Dendritic cell treated with granulocyte-macrophage colony-stimulating factor and Interleukin-4, amounts not matched to agents 40 ng/mL and 50 ng/mL, for 4 days (primary cell): ENCODE measurements around the gene PDZD2.
"Not testable (repeated sequence)": the region's sequence is repeated elsewhere in the genome, so short reads cannot be mapped to it uniquely, and the experiment has no call there.

Experiments used
- H3K27ac Mint-ChIP-seq: one replicate; pipeline ENCODE4 v1.8.0; 2022; ENCODE audit warnings: mild to moderate bottlenecking, mixed read lengths
- H3K27me3 Mint-ChIP-seq: one replicate; pipeline ENCODE4 v1.8.0; 2022; ENCODE audit warnings: mild to moderate bottlenecking, mixed read lengths
- H3K36me3 Mint-ChIP-seq: one replicate; pipeline ENCODE4 v1.8.0; 2022; ENCODE audit warnings: low read depth, mixed read lengths
- H3K4me1 Mint-ChIP-seq: one replicate; pipeline ENCODE4 v1.8.0; 2022; ENCODE audit warnings: low read depth, mixed read lengths
- H3K4me3 Mint-ChIP-seq: one replicate; pipeline ENCODE4 v1.8.0; 2022; ENCODE audit warnings: mild to moderate bottlenecking, moderate library complexity, mixed read lengths
- H3K9me3 Mint-ChIP-seq: one replicate; pipeline ENCODE4 v1.8.0; 2022; ENCODE audit warnings: mixed read lengths
- intact Hi-C: fragments of 100-400 bp; cut with micrococcal nuclease; formaldehyde crosslinking; loops from one replicate; pipeline ENCODE4 v1.15.0; 2022

PDZD2 gene

DNA sequence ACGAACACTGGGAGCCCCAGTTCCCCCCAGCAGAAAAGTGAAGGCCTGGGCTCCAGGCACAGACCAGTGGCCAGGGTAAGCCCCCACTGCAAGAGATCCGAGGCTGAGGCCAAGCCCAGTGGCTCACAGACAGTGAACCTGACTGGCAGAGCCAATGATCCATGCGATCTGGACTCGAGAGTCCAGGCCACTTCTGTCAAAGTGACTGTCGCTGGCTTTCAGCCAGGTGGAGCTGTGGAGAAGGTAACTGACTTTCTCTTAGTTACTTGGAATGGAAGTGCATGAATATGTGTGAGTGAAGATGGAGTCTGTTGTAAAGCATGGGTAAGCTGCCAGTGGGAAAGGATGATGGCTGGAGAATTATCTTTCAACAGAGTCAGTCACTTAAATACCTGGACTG, 435.5 kb downstream of the PDZD2 start:
- Mint-ChIP-seq H3K27ac (no peak overlapping the region), H3K9me3 (no peaks in the 10 kb centered on the region), H3K27me3 (no peaks in the 10 kb centered on the region), H3K4me1 (no peaks in the 10 kb centered on the region), H3K36me3 (no peaks in the 10 kb centered on the region), H3K4me3 (no peak overlapping the region)
- intact Hi-C loops, result no loop called here

DNA sequence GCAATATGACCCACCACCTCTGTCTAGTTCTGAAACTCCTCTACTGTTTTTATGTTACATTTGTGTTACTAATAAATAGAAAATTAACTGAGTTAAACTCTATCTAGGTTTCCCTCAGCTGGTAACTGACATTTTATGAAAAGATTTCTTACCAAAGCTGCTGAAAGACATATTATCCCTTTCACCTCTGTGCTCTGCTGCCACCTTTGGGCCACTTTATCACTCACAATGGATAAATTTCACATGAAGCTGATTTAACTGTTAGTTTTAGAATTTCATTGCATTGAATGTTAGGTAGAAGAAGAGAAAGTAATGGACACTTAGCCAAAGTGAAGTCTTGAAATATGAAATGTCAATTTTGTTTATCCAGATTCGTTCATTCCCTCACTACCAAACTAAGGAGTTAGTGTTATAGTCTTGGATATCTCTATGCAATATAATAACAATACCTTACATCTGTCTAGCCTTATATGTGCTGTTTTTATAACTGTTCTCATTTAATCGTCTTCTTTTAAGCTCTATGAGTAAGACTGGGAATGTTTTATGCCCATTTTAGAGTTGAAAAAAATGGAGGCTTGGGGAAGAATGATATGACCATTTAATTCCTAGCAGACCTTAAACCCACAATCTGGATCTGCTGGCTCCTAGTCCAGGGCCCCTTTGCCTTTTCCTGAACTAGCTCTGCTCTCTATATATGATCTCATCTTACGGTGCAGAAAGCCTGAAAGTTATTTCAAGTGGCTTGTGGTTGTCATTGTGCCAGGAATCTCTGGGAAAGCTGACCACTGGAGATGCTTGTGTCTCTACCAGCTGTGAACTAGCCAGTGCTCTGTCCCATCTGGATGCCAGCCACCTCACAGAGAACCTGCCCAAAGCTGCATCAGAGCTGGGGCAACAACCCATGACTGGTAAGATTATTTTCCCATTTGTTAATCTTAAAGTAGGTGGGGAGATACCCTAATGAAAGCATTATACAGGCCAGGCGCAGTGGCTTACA, 438.1 kb downstream of the PDZD2 start:
- no peaks in the 10 kb centered on the region for H3K4me1 Mint-ChIP-seq
- H3K36me3 Mint-ChIP-seq, result no peaks in the 10 kb centered on the region
- H3K4me3 Mint-ChIP-seq, result no peak overlapping the region
- H3K27ac Mint-ChIP-seq, result no peak overlapping the region
- H3K9me3 Mint-ChIP-seq, result no peaks in the 10 kb centered on the region
- no peaks in the 10 kb centered on the region for H3K27me3 Mint-ChIP-seq
- intact Hi-C loops, result loop anchor here (2.0 to 5.0 kb wide), 2 partner anchors 252 to 495 kb away; no protein-coding TSS in a partner anchor

DNA sequence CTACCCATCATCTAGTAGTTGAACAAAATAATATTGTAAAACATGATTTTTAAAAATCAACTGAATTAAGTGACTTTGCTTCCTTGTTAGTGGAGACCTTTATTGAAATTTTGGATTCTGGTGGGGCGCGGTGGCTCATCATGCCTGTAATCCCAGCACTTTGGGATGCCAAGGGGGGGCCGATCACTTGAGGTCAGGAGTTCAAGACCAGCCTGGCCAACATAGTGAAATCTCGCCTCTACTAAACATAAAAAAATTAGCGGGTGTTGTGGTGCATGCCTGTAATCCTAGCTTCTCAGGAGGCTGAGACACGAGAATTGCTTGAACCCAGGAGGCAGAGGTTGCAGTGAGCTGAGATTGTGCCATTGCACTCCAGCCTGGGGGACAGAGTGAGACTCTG, 439.9 kb downstream of the PDZD2 start:
- intact Hi-C loops, result loop anchor here (5.0 kb wide), 1 partner anchor 497 kb away; no protein-coding TSS in a partner anchor
- H3K4me3 Mint-ChIP-seq, H3K9me3 Mint-ChIP-seq: not testable (repeated sequence)

DNA sequence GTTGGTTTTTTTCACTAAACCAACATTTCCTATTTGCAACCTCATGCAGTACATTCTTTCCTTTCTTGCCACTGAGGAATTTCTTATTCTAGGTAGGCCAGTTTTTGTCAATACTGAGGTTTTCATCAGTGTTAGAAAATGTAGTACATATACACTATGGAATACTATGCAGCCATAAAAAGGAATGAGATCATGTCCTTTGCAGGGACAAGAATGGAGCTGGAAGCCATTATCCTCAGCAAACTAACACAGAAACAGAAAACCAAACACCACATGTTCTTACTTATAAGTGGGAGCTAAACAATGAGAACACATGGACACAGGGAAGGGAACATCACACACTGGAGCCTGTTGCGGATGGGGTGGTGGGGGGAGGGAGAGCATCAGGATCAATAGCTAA, 441.6 kb downstream of the PDZD2 start:
- intact Hi-C loops, H3K4me1 Mint-ChIP-seq, H3K27me3 Mint-ChIP-seq, H3K36me3 Mint-ChIP-seq, H3K9me3 Mint-ChIP-seq, H3K27ac Mint-ChIP-seq, H3K4me3 Mint-ChIP-seq: not testable (repeated sequence)

More for the DNA sequence above, 439.9 kb downstream of the PDZD2 start:
- not testable (repeated sequence) for H3K36me3 Mint-ChIP-seq, H3K27me3 Mint-ChIP-seq, H3K27ac Mint-ChIP-seq, H3K4me1 Mint-ChIP-seq

DNA sequence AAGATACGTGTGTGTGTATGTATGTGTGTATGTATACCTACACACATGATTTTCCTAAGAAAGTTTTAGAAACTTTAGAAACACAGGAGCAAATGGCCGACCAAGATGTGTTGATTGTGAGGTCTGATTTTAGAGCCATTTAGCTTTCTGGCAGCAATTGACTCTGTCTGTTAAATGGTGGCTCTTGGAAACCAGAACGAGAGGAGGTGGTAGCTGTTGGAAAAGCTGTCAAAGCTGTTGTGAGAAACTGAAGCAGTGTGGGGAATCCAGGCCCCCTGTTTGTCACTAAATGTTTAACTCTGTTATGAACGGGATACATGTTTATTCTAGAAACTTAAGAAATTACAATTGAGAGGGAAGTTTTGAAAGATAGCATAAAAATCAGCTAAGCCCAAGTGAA, 443.8 kb downstream of the PDZD2 start:
- intact Hi-C loops, result no loop called here
- peak overlapping the region; percentile 25 for H3K27ac Mint-ChIP-seq
- H3K9me3 Mint-ChIP-seq, result no peaks in the 10 kb centered on the region
- H3K27me3 Mint-ChIP-seq, result no peaks in the 10 kb centered on the region
- peaks cover 7% of the 10 kb centered on the region for H3K4me1 Mint-ChIP-seq
- no peak overlapping the region for H3K4me3 Mint-ChIP-seq
- no peaks in the 10 kb centered on the region for H3K36me3 Mint-ChIP-seq

DNA sequence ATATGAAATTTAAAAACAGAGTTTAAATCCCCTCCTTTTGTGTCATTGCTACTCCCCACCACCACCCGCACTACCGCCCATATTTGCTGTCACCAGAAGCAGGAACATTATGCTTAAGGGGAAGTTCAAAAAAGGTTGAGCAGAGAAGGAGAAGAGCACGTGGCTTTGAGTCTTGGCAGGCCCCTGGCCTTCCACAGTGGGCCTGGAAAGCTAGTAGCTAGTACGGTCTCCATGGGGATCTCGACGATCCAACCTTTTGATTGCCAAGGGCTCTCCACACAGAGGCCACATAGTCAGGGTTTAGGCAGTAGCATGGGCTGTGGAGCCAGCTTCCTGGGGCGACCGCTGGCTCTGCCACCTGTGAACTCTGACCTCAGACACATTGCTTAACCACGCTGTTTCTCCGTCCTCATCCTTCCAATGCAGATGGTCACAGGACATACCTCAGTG, 445.1 kb downstream of the PDZD2 start:
- Mint-ChIP-seq H3K4me3 (no peak overlapping the region), H3K27ac (no peak overlapping the region), H3K27me3 (no peaks in the 10 kb centered on the region)

DNA sequence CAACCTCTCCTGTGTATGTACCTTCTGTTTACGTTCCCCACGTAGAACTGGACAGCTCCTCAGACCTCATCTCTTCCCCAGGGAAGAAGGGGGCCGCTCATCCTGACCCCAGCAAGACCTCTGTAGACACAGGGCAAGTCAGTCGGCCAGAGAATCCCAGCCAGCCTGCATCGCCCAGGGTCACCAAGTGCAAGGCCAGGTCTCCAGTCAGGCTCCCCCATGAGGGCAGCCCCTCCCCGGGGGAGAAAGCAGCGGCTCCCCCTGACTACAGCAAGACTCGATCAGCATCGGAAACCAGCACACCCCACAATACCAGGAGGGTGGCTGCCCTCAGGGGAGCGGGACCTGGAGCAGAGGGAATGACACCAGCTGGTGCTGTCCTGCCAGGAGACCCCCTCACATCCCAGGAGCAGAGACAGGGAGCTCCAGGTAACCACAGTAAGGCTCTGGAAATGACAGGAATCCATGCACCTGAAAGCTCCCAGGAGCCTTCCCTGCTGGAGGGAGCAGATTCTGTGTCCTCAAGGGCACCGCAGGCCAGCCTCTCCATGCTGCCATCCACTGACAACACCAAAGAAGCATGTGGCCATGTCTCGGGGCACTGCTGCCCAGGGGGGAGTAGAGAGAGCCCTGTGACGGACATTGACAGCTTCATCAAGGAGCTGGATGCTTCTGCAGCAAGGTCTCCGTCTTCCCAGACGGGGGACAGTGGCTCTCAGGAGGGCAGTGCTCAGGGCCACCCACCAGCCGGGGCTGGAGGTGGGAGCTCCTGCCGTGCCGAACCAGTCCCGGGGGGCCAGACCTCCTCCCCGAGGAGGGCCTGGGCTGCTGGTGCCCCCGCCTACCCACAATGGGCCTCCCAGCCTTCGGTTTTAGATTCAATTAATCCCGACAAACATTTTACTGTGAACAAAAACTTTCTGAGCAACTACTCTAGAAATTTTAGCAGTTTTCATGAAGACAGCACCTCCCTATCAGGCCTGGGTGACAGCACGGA, 448.5 kb downstream of the PDZD2 start:
- H3K4me3 Mint-ChIP-seq, result no peak overlapping the region
- intact Hi-C loops, result no loop called here
- H3K4me1 Mint-ChIP-seq, result peaks cover 7% of the 10 kb centered on the region
- H3K9me3 Mint-ChIP-seq, result no peaks in the 10 kb centered on the region
- peaks cover 6% of the 10 kb centered on the region for H3K36me3 Mint-ChIP-seq
- no peak overlapping the region for H3K27ac Mint-ChIP-seq
- no peaks in the 10 kb centered on the region for H3K27me3 Mint-ChIP-seq

More for the DNA sequence above, 445.1 kb downstream of the PDZD2 start:
- H3K36me3 Mint-ChIP-seq, result no peaks in the 10 kb centered on the region
- no peaks in the 10 kb centered on the region for H3K9me3 Mint-ChIP-seq
- H3K4me1 Mint-ChIP-seq, result peaks cover 7% of the 10 kb centered on the region
- intact Hi-C loops, result no loop called here

DNA sequence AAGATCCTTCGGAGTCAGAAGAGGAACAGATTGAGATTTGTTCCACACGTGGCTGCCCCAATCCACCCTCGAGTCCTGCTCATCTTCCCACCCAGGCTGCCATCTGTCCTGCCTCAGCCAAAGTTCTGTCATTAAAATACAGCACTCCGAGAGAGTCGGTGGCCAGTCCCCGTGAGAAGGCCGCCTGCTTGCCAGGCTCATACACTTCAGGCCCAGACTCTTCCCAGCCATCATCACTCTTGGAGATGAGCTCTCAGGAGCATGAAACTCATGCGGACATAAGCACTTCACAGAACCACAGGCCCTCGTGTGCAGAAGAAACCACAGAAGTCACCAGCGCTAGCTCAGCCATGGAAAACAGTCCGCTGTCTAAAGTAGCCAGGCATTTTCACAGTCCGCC, 449.3 kb downstream of the PDZD2 start:
- no peak overlapping the region for H3K27ac Mint-ChIP-seq
- no peak overlapping the region for H3K4me3 Mint-ChIP-seq
- intact Hi-C loops, result no loop called here
- no peaks in the 10 kb centered on the region for H3K9me3 Mint-ChIP-seq
- H3K27me3 Mint-ChIP-seq, result no peaks in the 10 kb centered on the region
- H3K36me3 Mint-ChIP-seq, result peaks cover 6% of the 10 kb centered on the region
- H3K4me1 Mint-ChIP-seq, result peaks cover 9% of the 10 kb centered on the region

DNA sequence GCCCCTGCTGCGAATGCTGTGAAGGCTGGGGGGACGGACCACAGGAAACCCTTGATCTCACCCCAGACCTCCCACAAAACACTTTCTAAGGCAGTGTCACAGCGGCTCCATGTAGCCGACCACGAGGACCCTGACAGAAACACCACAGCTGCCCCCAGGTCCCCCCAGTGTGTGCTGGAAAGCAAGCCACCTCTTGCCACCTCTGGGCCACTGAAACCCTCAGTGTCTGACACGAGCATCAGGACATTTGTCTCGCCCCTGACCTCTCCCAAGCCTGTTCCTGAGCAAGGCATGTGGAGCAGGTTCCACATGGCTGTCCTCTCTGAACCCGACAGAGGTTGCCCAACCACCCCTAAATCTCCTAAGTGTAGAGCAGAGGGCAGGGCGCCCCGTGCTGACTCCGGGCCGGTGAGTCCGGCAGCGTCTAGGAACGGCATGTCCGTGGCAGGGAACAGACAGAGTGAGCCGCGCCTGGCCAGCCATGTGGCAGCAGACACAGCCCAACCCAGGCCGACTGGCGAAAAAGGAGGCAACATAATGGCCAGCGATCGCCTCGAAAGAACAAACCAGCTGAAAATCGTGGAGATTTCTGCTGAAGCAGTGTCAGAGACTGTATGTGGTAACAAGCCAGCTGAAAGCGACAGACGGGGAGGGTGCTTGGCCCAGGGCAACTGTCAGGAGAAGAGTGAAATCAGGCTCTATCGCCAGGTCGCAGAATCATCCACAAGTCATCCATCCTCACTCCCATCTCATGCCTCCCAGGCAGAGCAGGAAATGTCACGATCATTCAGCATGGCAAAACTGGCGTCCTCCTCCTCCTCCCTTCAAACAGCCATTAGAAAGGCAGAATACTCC, 450.4 kb downstream of the PDZD2 start:
- Mint-ChIP-seq H3K9me3 (no peaks in the 10 kb centered on the region), H3K4me1 (peaks cover 4% of the 10 kb centered on the region), H3K27me3 (no peaks in the 10 kb centered on the region), H3K27ac (no peak overlapping the region), H3K36me3 (peaks cover 6% of the 10 kb centered on the region), H3K4me3 (no peak overlapping the region)
- intact Hi-C loops, result no loop called here

DNA sequence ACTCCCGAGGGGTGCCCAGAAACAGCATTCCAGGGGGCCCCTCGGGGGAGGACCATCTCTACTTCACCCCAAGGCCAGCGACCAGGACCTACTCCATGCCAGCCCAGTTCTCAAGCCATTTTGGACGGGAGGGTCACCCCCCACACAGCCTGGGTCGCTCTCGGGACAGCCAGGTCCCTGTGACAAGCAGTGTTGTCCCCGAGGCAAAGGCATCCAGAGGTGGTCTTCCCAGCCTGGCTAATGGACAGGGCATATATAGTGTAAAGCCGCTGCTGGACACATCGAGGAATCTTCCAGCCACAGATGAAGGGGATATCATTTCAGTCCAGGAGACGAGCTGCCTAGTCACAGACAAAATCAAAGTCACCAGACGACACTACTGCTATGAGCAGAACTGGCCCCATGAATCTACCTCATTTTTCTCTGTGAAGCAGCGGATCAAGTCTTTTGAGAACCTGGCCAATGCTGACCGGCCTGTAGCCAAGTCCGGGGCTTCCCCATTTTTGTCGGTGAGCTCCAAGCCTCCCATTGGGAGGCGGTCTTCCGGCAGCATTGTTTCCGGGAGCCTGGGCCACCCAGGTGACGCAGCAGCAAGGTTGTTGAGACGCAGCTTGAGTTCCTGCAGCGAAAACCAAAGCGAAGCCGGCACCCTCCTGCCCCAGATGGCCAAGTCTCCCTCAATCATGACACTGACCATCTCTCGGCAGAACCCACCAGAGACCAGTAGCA, 451.3 kb downstream of the PDZD2 start:
- peaks cover 4% of the 10 kb centered on the region for H3K4me1 Mint-ChIP-seq
- H3K9me3 Mint-ChIP-seq, result no peaks in the 10 kb centered on the region
- no peak overlapping the region for H3K4me3 Mint-ChIP-seq
- H3K27ac Mint-ChIP-seq, result no peak overlapping the region
- peaks cover 6% of the 10 kb centered on the region for H3K36me3 Mint-ChIP-seq
- H3K27me3 Mint-ChIP-seq, result no peaks in the 10 kb centered on the region
- intact Hi-C loops, result no loop called here

DNA sequence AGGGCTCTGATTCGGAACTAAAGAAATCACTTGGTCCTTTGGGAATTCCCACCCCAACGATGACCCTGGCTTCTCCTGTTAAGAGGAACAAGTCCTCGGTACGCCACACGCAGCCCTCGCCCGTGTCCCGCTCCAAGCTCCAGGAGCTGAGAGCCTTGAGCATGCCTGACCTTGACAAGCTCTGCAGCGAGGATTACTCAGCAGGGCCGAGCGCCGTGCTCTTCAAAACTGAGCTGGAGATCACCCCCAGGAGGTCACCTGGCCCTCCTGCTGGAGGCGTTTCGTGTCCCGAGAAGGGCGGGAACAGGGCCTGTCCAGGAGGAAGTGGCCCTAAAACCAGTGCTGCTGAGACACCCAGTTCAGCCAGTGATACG, 451.8 kb downstream of the PDZD2 start:
- Mint-ChIP-seq H3K36me3 (peaks cover 6% of the 10 kb centered on the region), H3K4me1 (peaks cover 4% of the 10 kb centered on the region), H3K9me3 (no peaks in the 10 kb centered on the region), H3K27me3 (no peaks in the 10 kb centered on the region), H3K27ac (no peak overlapping the region), H3K4me3 (no peak overlapping the region)
- intact Hi-C loops, result no loop called here

DNA sequence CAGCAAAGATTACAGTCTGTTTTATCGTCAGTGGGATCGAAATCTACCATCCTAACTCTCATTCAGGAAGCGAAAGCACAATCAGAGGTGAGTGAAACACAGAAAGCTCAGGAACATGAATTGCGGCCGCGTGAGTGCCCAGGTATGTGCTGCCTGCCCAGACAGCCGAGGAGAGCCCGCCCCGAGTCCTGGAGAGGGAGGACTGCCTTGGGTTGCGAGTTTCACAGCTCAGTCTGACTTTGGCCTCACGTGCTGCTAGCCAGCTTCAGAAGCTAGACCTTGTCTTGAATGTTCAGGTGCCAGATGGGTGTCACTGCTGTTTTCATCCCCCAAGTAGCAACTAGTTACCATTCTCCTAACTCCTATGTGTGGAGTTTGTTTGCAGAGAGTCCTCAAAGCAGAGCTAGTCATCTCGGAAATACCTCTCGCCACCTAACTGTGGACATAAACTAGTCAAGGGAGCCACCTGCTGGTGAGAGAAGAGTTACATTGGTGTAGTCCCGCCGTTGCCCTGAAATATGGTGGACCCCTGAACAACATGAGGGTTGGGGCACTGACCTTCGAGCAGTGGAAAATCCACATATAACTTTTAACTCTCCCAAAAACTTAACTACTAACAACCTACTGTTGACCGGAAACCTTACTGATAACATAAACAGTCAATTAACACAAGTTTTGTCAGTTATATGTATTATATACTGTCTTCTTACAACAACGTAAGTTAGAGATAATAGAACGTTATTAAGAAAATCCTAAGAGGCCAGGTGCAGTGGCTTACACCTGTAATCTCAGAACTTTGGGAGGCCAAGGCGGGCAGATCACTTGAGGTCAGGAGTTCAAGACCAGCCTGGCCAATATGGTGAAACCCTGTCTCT, 454.2 kb downstream of the PDZD2 start:
- H3K27me3 Mint-ChIP-seq, result no peaks in the 10 kb centered on the region
- intact Hi-C loops, result loop anchor here (1.0 kb wide), 2 partner anchors 268 to 512 kb away; no protein-coding TSS in a partner anchor
- no peak overlapping the region for H3K4me3 Mint-ChIP-seq
- no peaks in the 10 kb centered on the region for H3K9me3 Mint-ChIP-seq
- H3K36me3 Mint-ChIP-seq, result peaks cover 19% of the 10 kb centered on the region
- H3K4me1 Mint-ChIP-seq, result peaks cover 4% of the 10 kb centered on the region
- H3K27ac Mint-ChIP-seq, result no peak overlapping the region
